Left ventricle myocardium inferior (tissue), 1 donor: ENCODE measurements around the gene P2RX6. TPM values are rescaled to one million over a fixed set of nuclear protein-coding genes. Genes with fewer than 3 reads are reported as not detected.
"Not testable (repeated sequence)": the region's sequence is repeated elsewhere in the genome, so short reads cannot be mapped to it uniquely, and the experiment has no call there.

Experiments
- DNase-seq: peaks from one replicate; pipeline ENCODE4 v3.0.0-alpha.2; 2020
- H3K27ac ChIP-seq: fragments of 200-600 bp; replicated peaks from 2 replicates; pipeline ENCODE4 v1.8.0; 2021
- H3K27me3 ChIP-seq: fragments of 200-600 bp; 2 replicates; pipeline ENCODE4 v1.8.0; 2021; ENCODE audit warnings: low read depth
- H3K36me3 ChIP-seq: fragments of 200-600 bp; 2 replicates; pipeline ENCODE4 v1.8.0; 2021
- H3K4me1 ChIP-seq: fragments of 200-600 bp; 2 replicates; pipeline ENCODE4 v1.8.0; 2021
- H3K4me3 ChIP-seq: fragments of 200-600 bp; 2 replicates; pipeline ENCODE4 v1.8.0; 2021; ENCODE audit warnings: mild to moderate bottlenecking, moderate library complexity
- H3K9me3 ChIP-seq: fragments of 200-600 bp; replicated peaks from 2 replicates; pipeline ENCODE4 v1.8.0; 2021
- intact Hi-C: fragments of 100-400 bp; cut with micrococcal nuclease; formaldehyde crosslinking; loops from one replicate; pipeline ENCODE4 v1.11.0; 2022
- total RNA-seq: library from RNA; stranded (reverse); fragmentation: NEBNext Ultra II Directional; extraction: Animal tissue kit (Norgen Biotek cat#: 25700); gene quantifications from one replicate; pipeline ENCODE4 v1.2.1, GENCODE V29; 2021
- TF ChIP-seq, protein P1 (sequence below): fragments of 200-600 bp; IDR thresholded peaks from 2 replicates; pipeline ENCODE4 v1.8.0; 2021; ENCODE audit warnings: antibody characterized with exemption, mild to moderate bottlenecking, borderline replicate concordance
- donor health status: DM: no; HTN: yes; CAD: no; lungs with severe emphysema.

Gene P2RX6
- total RNA-seq, 1 donor from 2014 or later, result 3.5 TPM

DNA sequence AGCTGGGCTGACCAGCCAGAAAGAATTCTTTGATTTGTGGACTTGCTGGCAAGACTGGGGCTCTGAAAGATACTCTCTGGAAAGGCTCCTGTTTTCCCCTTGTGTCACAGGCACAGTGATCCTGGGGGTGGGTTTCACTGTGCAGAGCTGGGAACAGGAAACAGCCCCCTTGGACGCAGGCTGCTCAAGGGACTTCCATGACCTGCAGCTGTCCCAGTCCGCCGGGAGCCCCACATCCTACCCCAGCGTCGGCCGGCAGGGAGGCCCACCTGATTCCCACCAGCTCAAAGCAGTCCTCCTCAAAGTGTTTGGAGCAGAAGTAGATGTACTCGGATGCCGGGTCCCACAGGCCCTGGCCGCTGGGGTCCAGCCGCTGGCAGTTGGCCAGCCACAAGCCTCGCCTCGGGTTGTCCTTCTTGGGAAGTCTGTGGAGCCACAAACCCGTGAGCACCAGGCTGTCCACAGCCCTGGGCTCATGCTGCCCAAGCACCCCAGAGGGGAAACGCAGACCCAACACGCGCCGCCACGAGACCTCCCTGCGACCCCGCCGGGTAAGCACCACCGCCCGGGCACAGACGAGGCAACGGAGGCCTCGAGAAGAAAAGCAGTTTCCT lies 13.9 kb upstream of the P2RX6 start:
- intact Hi-C loops, result no loop called here
- H3K4me3 ChIP-seq, result peak overlapping the region; percentile 75
- H3K9me3 ChIP-seq, result no peaks in the 10 kb centered on the region
- no peak for DNase-seq
- H3K27me3 ChIP-seq, result no peaks in the 10 kb centered on the region
- H3K4me1 ChIP-seq, result peaks cover 49% of the 10 kb centered on the region
- TF ChIP-seq, protein P1, sequence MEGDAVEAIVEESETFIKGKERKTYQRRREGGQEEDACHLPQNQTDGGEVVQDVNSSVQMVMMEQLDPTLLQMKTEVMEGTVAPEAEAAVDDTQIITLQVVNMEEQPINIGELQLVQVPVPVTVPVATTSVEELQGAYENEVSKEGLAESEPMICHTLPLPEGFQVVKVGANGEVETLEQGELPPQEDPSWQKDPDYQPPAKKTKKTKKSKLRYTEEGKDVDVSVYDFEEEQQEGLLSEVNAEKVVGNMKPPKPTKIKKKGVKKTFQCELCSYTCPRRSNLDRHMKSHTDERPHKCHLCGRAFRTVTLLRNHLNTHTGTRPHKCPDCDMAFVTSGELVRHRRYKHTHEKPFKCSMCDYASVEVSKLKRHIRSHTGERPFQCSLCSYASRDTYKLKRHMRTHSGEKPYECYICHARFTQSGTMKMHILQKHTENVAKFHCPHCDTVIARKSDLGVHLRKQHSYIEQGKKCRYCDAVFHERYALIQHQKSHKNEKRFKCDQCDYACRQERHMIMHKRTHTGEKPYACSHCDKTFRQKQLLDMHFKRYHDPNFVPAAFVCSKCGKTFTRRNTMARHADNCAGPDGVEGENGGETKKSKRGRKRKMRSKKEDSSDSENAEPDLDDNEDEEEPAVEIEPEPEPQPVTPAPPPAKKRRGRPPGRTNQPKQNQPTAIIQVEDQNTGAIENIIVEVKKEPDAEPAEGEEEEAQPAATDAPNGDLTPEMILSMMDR, result no peak
- H3K36me3 ChIP-seq, result peaks cover 34% of the 10 kb centered on the region
- H3K27ac ChIP-seq, result peak overlapping the region; percentile 99

DNA sequence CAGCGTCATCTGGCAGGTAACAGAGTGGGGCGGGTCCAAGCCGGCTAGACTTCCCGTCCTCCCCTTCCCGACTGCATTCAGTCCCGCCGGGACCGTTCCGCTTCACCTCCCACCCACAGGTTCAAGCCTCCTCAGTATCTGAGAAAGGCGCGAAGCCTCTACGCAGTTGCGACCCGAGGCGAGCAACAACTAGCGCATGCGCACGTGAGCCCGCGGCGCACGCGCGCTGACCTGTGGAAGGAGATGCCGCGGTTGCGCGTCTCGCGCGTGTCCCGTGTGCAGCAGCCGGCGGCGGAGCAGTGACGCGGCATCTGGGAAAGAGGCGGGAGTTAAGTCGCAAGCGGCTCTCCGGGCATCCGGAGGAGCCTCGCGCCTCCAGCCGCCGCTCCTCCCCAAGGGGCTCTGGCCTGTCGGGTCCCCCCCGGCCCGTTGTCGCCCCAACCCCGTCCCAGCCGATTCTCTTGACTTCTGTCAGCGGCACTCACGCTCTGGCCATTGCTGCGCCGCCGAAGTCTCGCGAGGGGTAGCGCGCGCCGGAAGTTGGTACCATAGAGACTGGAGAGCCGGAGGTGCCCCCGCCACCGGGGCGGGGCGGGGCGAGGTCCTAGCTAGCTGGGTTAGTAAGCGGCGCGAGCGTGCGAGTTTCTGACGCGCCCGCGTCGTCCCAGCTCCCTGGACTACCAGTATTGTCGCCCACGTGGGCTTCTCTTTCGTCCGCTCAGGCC lies 13.2 kb upstream of the P2RX6 start, which contains the start of gene THAP7:
Gene THAP7, minus strand, starts transcription at position 518 of the 725 bp plus-strand sequence. Its CDS starts 207 bp downstream, at position 311.
- H3K36me3 ChIP-seq, result peaks cover 32% of the 10 kb centered on the region
- no peaks in the 10 kb centered on the region for H3K27me3 ChIP-seq
- TF ChIP-seq, protein P1, result no peak
- peak within 1 kb of the TSS; percentile 99 for H3K27ac ChIP-seq
- intact Hi-C loops, result no loop called here
- DNase-seq, result peak; percentile 98
- peaks cover 49% of the 10 kb centered on the region for H3K4me1 ChIP-seq
- H3K9me3 ChIP-seq, result no peaks in the 10 kb centered on the region
- H3K4me3 ChIP-seq, result peak within 1 kb of the TSS; percentile 75

DNA sequence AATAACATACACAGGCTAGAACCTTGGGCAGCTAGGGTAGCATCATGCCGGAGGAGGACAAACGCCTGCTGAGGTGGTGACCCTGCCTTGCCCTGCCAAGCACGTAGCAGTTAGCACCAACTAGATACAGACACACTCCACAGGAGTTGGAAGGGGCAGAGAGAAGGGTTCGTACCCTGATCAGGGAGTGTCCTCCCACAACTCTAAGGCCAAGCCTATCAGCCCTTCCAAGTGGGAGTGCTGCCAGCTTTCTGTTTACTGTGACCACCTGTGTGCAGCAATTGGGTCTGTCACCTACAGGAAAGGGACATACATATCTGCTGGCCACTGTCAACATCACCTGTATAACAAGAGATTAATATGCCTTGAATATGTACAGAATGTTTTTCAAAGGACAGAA lies 11.2 kb upstream of the P2RX6 start:
- H3K9me3 ChIP-seq, result no peaks in the 10 kb centered on the region
- peak overlapping the region; percentile 75 for H3K4me3 ChIP-seq
- H3K4me1 ChIP-seq, result peaks cover 49% of the 10 kb centered on the region
- intact Hi-C loops, result no loop called here
- DNase-seq, result no peak
- H3K27ac ChIP-seq, result no peak overlapping the region
- TF ChIP-seq, protein P1, result no peak
- peaks cover 18% of the 10 kb centered on the region for H3K36me3 ChIP-seq
- no peaks in the 10 kb centered on the region for H3K27me3 ChIP-seq

DNA sequence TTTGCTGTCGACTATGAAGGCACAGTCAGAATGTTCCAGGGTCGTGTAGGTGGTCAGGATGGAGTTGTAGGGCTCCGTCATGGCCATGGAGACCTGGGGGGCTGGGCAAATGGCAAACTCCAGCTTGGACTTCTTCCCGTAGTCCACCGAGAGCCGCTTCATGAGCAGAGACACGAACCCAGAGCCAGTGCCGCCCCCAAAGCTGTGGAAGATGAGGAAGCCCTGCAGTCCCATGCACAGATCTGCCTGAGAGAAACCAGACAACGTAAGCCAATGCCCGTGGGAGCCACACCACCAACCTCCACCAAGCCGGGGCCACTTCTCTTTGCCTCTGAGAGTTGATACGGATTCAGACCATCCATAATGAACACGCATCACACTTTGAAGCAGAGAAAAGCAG lies 5.8 kb upstream of the P2RX6 start:
- H3K4me3 ChIP-seq, H3K27ac ChIP-seq, intact Hi-C loops, H3K27me3 ChIP-seq, DNase-seq, H3K4me1 ChIP-seq, H3K9me3 ChIP-seq, H3K36me3 ChIP-seq: not testable (repeated sequence)

DNA sequence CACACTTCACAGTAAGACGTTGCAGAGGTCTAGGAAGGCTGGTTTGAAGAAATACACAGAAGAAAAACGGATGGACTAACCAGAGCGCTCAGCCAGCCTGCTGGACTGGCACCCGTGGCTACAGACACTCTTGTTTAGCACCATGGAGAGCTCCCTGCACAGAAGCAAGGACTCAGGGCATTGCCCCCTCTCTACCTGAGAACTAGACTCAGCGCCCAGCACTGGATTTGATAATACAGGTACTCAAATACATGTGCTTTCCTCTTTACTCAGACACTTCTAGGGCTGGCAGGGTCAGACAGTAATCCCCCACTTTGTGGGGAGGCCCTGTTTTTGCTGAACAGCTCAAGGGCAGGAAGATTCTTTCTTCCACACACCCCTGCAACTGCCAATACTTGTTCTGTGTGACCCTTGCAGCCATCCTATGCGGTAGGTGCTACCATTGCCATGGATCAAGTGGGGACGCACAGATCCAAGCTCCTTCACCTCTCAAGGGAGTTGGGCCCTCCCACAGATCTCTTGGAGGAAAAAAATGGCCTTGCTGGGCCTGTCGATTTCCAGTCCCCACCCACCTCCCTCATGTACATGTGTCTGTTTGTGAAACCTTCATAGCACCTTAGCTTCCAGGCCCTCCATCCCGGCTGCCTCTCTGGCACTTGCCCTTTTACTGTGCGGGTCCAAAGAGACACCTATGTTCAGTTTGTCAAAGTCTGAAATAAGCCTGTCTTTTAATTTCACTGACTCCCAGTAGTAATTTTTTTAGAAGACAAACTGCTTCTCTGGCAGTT lies 5.1 kb upstream of the P2RX6 start:
- H3K36me3 ChIP-seq, result no peaks in the 10 kb centered on the region
- peaks cover 14% of the 10 kb centered on the region for H3K4me1 ChIP-seq
- H3K4me3 ChIP-seq, result no peak overlapping the region
- H3K27me3 ChIP-seq, result no peaks in the 10 kb centered on the region
- TF ChIP-seq, protein P1, result no peak
- DNase-seq, result no peak
- intact Hi-C loops, result no loop called here
- no peaks in the 10 kb centered on the region for H3K9me3 ChIP-seq
- no peak overlapping the region for H3K27ac ChIP-seq
